A549 (cell line): ENCODE data around the gene SCN2B.

Source experiments
- CHD2 ChIP-seq: fragments of 150-350 bp; IDR thresholded peaks from 2 replicates; pipeline ENCODE4 v1.6.1; 2014; ENCODE audit warnings: low read length; ENCODE audit not compliant: partially characterized antibody
- ELK1 ChIP-seq: fragments of 150-350 bp; IDR thresholded peaks from 2 replicates; pipeline ENCODE4 v1.6.1; 2014; ENCODE audit warnings: low read depth, mild to moderate bottlenecking, low read length
- EP300 ChIP-seq, 2 experiments: fragments of >200 bp; sonication (Bioruptor Twin); formaldehyde crosslinking; IDR thresholded peaks; 2 replicates in 1 of 2; 3 replicates in 1 of 2; pipeline ENCODE4 v1.6.1; 2016 to 2017
- HEYL ChIP-seq: fragments of 250-450 bp; sonication (Bioruptor Pico); IDR thresholded peaks from 2 replicates; pipeline ENCODE4 v1.8.0; 2021; ENCODE audit warnings: mild to moderate bottlenecking, moderate library complexity
- JUN ChIP-seq, 2 experiments: fragments of >200 bp; sonication (Bioruptor Twin); formaldehyde crosslinking; IDR thresholded peaks; 2 replicates in 1 of 2; 3 replicates in 1 of 2; pipeline ENCODE4 v1.6.1; 2016 to 2017
- JUNB ChIP-seq: fragments of >200 bp; sonication (Bioruptor Twin); formaldehyde crosslinking; IDR thresholded peaks from 2 replicates; pipeline ENCODE4 v1.6.1; 2016
- POLR2A ChIP-seq: IDR thresholded peaks from 2 replicates; pipeline ENCODE4 v1.6.1; 2012; ENCODE audit warnings: mild to moderate bottlenecking, low read length
- RAD21 ChIP-seq, 2 experiments: fragments of >200 bp in 1 of 2; sonication (Bioruptor Twin) in 1 of 2; formaldehyde crosslinking in 1 of 2; IDR thresholded peaks in 1 of 2; conservative IDR thresholded peaks in 1 of 2; 2 replicates in 1 of 2; 3 replicates in 1 of 2; pipeline ENCODE4 v1.6.1; 2012 to 2018; ENCODE audit warnings: inconsistent platforms in 1 of 2
- RARB ChIP-seq: fragments of 250-450 bp; sonication (Bioruptor Pico); IDR thresholded peaks from 2 replicates; pipeline ENCODE4 v1.8.0; 2021; ENCODE audit warnings: mild to moderate bottlenecking, moderate library complexity
- RFX5 ChIP-seq: fragments of 450-650 bp; IDR thresholded peaks from 2 replicates; pipeline ENCODE4 v1.7.1; 2014; ENCODE audit warnings: antibody characterized with exemption, mild to moderate bottlenecking, moderate library complexity
- RNF2 ChIP-seq: fragments of 200-600 bp; sonication (generic); IDR thresholded peaks from 2 replicates; pipeline ENCODE4 v1.6.1; 2016; ENCODE audit warnings: low read depth, mild to moderate bottlenecking, antibody characterized with exemption, moderate library complexity, borderline replicate concordance
- SMC3 ChIP-seq: fragments of >200 bp; sonication (Bioruptor Twin); formaldehyde crosslinking; IDR thresholded peaks from 3 replicates; pipeline ENCODE4 v1.6.1; 2018; ENCODE audit warnings: inconsistent platforms
- TF ChIP-seq, protein P1 (sequence below): fragments of 250-450 bp; sonication (Bioruptor Pico); IDR thresholded peaks from 2 replicates; pipeline ENCODE4 v1.5.0; 2021; ENCODE audit warnings: mild to moderate bottlenecking, moderate library complexity, borderline replicate concordance
- TF ChIP-seq, protein P2 (sequence below): fragments of >200 bp; sonication (Bioruptor Twin); formaldehyde crosslinking; IDR thresholded peaks from 3 replicates; pipeline ENCODE4 v1.5.1; 2016

DNA sequence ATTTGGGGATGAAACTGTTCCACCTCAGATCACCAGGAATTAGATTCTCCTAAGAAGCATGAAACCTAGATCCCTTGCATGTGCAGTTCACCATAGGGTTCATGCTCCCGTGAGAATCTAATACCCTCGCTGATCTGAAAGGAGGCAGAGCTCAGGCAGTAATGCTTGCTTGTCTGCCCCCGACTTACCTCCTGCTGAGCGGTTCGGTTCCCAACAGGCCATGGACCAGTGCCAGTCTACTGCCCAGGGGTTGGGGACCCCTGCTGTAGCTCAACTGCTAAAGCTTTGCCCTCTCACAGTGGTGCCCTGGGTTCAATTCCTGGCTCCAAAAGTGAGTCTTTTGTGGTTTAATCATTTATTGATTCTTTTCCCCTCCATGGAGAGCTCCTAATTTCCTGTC lies 45.0 kb upstream of the SCN2B start:
- TF ChIP-seq, protein P1, sequence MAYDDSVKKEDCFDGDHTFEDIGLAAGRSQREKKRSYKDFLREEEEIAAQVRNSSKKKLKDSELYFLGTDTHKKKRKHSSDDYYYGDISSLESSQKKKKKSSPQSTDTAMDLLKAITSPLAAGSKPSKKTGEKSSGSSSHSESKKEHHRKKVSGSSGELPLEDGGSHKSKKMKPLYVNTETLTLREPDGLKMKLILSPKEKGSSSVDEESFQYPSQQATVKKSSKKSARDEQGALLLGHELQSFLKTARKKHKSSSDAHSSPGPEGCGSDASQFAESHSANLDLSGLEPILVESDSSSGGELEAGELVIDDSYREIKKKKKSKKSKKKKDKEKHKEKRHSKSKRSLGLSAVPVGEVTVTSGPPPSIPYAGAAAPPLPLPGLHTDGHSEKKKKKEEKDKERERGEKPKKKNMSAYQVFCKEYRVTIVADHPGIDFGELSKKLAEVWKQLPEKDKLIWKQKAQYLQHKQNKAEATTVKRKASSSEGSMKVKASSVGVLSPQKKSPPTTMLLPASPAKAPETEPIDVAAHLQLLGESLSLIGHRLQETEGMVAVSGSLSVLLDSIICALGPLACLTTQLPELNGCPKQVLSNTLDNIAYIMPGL (CRISPR knock-in tag): no peak
- TF ChIP-seq, protein P2, sequence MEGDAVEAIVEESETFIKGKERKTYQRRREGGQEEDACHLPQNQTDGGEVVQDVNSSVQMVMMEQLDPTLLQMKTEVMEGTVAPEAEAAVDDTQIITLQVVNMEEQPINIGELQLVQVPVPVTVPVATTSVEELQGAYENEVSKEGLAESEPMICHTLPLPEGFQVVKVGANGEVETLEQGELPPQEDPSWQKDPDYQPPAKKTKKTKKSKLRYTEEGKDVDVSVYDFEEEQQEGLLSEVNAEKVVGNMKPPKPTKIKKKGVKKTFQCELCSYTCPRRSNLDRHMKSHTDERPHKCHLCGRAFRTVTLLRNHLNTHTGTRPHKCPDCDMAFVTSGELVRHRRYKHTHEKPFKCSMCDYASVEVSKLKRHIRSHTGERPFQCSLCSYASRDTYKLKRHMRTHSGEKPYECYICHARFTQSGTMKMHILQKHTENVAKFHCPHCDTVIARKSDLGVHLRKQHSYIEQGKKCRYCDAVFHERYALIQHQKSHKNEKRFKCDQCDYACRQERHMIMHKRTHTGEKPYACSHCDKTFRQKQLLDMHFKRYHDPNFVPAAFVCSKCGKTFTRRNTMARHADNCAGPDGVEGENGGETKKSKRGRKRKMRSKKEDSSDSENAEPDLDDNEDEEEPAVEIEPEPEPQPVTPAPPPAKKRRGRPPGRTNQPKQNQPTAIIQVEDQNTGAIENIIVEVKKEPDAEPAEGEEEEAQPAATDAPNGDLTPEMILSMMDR: no peak
- TF ChIP-seq EP300 (IDR thresholded peaks at IDR 0.05) (no peak), POLR2A (no peak), RFX5 (no peak), RAD21 (conservative IDR thresholded peaks at IDR 0.05 in 1 of 2, IDR thresholded peaks at IDR 0.05 in 1 of 2) (no peak), CHD2 (no peak), ELK1 (no peak), HEYL (CRISPR knock-in tag) (no peak), SMC3 (no peak), JUN (IDR thresholded peaks at IDR 0.05) (no peak), JUNB (no peak), RARB (CRISPR knock-in tag) (no peak), RNF2 (no peak)
